HG03521 (cell line): Measurements from ENCODE around the gene BCAT1.
"Not testable (repeated sequence)": the region's sequence is repeated elsewhere in the genome, so short reads cannot be mapped to it uniquely, and the experiment has no call there.

ENCODE experiments used
- ATAC-seq: cut with Tn5 transposase; IDR thresholded peaks from one replicate; pipeline ENCODE4 v1.9.1; 2021; ENCODE audit warnings: mild to moderate bottlenecking, moderate library complexity; ENCODE audit not compliant: unreplicated experiment

Gene BCAT1

DNA sequence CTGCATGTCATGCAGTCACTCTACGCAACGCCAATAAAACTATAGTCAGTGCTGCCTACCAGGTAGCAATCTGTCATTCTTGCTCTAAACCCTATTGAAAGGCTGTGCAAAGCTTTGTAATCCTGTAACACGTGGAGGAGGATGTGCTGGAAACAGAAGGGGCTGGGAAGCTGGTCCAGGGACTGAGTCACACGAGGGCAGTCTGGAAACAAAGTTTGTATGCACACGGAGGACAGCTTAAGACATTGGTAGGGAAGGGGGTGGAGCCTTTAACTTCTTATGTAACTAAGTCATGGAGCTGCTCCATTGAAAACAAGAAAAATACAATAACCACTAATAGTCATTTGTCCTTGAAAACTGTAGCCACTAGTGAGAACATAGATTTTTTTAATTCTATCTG is 128.0 kb downstream of the BCAT1 start:
- no peak for ATAC-seq

DNA sequence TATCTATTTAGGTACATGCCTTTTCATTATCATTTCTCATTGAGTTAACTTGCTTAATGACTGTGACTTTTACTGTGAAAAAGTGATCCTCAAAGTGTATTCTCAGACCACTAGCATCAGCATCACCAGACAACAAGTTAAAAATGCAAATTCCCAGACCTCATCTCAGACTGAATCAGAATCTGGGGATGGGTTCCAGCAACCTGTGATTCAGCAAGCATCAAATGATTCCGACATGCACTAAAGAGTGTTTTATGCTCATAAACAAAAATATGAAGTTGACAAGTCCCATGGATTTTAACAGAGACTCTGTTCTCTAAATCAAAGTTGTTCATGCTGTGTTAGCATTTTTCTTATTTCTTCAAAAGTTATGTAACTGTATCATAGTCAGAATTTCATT is 130.6 kb downstream of the BCAT1 start:
- ATAC-seq, result no peak

- ATAC-seq, result peak; percentile 30
These were observed 133.8 kb downstream of the BCAT1 start for GRCh38 chr12:24815114-24815423.

- ATAC-seq, result peak; percentile 77
These were observed 134.4 kb downstream of the BCAT1 start for GRCh38 chr12:24814379-24815113.

DNA sequence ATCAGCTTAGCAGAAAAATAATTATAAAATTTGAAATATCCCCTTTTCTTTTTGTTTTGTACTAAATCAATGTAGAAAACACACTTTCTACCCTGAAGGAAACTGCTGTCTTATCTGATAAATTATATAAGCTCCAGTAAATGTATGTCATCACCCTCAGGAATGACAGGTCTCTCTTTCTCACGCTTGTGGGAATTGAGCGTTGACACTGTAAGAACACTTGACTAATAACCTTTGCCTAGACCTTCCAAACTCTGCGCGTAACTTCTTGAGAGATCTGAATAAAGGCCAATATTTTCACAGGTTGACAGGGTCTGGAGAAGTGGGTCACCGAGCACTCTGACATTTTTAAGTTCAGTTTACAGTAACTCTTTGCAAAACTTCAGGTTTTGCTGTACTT is 138.5 kb downstream of the BCAT1 start:
- no peak for ATAC-seq

GRCh38 chr12:24809306-24809705 is 139.6 kb downstream of the BCAT1 start:
- not testable (repeated sequence) for ATAC-seq

GRCh38 chr12:24808651-24809050 is 140.2 kb downstream of the BCAT1 start:
- ATAC-seq, result no peak

DNA sequence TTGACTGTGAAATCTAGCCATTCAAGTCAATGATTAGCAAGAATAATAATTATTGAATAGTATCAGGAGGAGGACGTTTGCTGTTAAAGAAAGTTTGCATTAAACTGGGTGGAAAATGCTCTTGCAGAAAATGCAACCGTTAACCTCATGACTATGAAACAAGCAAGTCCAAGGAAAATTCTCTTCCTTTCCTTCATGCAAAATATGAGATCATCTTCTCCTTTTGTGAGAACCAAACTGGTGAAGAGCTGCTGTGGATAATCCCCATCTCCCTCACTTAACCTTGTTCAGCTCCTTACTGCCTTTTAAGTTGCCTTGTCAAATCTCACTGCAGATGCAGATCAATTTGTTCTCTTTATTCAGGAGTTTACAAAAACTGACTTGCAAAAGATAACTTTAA is 142.5 kb downstream of the BCAT1 start:
- no peak for ATAC-seq

- no peak for ATAC-seq
These were observed 145.3 kb downstream of the BCAT1 start for GRCh38 chr12:24803430-24804245.

GRCh38 chr12:24798335-24798734 is 150.6 kb downstream of the BCAT1 start:
- peak; percentile 76 for ATAC-seq

GRCh38 chr12:24797901-24798300 is 151.0 kb downstream of the BCAT1 start:
- no peak for ATAC-seq

- no peak for ATAC-seq
These were observed 152.0 kb downstream of the BCAT1 start for GRCh38 chr12:24796876-24797275.

DNA sequence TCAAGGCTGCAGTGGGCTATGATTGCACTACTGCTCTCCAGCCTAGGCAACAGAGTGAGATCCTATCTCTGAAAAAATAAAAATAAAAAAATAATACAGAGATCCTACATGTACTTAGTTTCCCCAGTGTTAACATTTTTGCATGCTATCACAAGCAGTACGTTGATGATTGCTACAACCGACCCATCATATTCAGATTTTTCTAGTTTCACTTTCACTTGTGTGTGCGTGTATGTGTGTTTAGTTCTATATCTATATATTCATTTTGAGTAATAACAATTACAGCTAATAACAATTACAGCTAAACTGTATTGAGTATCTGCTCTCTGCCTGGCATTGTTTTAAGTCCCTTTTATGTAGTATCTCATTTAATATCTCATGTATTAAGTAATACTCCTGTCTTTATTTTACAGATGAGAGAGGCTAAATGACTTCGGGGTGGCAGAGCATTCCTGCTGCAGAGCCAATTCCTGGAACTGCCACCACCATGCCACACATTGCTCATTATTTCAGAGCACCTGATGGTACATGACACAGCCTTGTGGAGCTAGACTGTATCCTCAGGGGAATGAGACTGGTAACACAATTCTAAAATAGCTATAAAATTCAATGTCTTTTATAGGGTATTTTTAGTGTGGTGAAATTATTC is 153.1 kb downstream of the BCAT1 start:
- ATAC-seq, result peak; percentile 51

DNA sequence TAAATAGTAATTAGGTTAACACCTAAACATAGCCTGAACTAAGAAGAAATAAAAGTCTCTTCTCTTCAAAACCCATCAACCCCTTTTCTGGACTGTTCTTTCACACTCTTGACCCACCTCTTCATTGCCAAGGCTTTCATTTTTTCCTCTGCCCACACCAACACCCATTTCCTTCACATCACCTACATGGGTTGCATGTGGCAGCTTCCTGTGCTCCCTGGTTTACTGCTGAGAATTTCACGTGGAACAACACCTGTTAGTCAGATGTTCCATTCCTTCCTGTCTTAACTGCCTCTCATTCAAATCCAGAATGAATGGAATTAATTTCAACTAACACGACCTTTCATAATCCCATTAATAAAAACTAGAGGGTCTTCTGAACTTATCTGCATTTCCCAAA is 157.3 kb downstream of the BCAT1 start:
- ATAC-seq, result no peak

DNA sequence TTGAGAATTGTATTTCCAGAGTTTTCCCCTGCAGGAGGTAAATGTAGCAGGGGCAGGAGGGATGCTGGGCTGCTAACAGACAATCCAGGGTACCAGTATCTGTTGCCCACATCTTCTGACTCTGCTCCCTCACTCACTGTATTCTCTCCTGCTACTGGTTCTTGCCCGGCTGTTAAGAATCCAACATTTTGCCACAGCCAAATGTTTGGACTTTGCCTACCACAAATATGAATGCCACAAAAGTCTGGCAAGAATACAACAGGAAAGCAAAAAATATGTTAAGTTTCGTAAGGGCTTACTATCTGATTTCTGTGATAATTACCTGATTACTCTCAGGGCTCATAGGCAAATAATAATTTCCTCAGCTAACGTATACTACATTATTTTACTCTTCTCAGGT is 160.0 kb downstream of the BCAT1 start:
- no peak for ATAC-seq

DNA sequence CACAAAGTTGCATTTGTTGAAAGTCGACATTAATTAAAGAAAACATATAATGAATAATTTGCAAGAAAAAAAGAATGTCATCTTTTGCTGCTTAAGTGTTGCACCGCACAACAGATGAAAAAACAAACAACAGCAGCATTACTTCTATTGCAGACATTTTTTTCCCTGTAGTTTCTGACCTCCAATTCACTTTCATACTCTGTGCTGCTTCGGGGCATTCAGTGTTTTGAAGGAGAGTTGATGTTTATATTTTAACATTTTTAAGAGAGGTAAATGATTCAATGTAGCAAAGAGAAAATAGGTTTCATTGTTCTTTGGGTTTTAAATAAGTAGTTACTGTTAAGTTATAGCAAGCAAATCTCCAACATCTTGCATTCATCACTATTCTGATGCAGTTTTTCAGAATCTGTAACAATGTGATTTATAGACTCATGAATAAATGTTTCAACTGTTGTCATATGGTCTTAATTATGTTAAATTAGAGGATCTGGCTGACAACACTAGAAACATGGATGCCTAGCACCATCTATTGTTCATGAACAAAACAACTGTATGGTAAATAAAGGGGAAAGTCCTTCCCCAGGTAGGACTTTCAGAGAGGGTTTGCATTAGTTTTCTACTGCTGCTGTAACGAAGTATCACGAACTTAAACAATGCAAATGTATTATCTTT is 168.1 kb downstream of the BCAT1 start:
- no peak for ATAC-seq

DNA sequence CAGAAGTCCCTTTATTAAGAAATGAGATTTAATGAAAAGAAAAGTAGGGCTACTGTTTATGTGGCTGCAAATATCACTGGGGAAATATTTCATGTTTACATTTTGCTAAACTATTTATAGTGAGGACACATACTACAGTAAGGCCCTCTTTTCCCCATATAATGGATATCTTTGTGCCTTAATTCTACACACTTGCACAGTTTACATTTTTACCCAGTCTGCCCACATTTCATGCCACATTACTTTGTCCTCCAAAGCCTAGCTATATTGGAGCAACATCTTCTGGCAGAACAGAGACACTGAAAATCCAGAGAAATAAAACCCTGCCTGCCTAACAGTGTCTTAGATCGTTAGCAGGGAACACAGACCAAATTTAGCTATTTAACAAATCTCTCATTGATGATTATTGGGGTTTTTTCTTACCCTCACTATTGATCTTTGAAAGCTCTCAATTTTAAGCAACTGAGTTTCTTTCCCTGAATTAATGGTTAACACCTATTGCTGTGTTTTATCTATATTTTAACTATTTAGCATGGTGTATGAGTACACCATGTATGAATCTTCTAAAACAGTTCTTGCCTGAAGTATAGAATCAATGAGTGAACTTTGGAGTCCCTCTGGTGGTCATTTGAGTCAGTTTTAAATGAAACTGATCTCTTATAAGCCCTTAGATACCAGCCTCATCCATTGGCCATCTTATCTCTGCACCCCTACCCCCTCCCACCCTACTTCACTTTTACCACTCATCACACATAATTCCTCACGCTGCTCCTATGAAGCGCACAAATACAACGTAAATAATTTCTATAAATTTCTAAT is 170.2 kb downstream of the BCAT1 start:
- peak; percentile 70 for ATAC-seq

- ATAC-seq, result no peak
These were observed 171.5 kb downstream of the BCAT1 start for GRCh38 chr12:24777359-24777758.

- no peak for ATAC-seq
These were observed 172.0 kb downstream of the BCAT1 start for GRCh38 chr12:24776861-24777260.

DNA sequence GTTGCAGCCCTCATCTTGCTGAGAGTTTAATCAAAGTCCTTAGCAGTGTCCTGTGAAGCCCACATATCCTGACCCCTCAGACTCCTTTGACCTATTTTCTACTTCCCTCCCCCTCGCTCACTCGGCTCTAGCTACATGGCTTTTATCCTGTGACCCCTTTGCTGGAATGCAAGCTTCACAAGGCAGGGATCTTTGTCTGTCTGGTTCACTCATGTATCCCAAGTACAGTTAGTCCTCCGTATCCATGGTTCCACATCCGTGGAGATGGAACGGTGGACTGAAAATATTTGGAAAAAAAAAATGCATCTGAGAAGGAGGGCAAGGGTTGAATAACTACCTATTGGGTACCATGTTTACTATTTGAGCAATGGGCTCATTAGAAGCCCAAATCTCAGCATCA is 173.8 kb downstream of the BCAT1 start:
- ATAC-seq, result no peak

GRCh38 chr12:24773996-24774395 is 174.9 kb downstream of the BCAT1 start:
- ATAC-seq, result no peak
